Measurements from ENCODE around the gene DGKI.

DGKI gene

GRCh38 chr7:137417464-137417863, 429.3 kb downstream of the DGKI start:
- DNase-seq (ENCODE audit: low read depth in 2 of 2), result no peak

GRCh38 chr7:137413901-137414300, 432.9 kb downstream of the DGKI start:
- DNase-seq (ENCODE audit: low read depth in 2 of 2), result no peak

GRCh38 chr7:137411446-137411845, 435.3 kb downstream of the DGKI start:
- no peak for DNase-seq (ENCODE audit: low read depth in 2 of 2)

GRCh38 chr7:137408126-137408525, 438.6 kb downstream of the DGKI start:
- no peak for DNase-seq (ENCODE audit: low read depth in 2 of 2)

GRCh38 chr7:137407078-137407477, 439.7 kb downstream of the DGKI start:
- no peak for DNase-seq (ENCODE audit: low read depth in 2 of 2)

GRCh38 chr7:137404660-137405317, 442.0 kb downstream of the DGKI start:
- DNase-seq (ENCODE audit: low read depth in 2 of 2), result no peak

GRCh38 chr7:137403353-137403695, 443.4 kb downstream of the DGKI start:
- DNase-seq (ENCODE audit: low read depth in 2 of 2), result no peak

- no peak for DNase-seq (ENCODE audit: low read depth in 2 of 2)
These were observed 444.0 kb downstream of the DGKI start for GRCh38 chr7:137402536-137403352.

- DNase-seq (ENCODE audit: low read depth in 2 of 2), result no peak
These were observed 446.6 kb downstream of the DGKI start for GRCh38 chr7:137399827-137400823.

GRCh38 chr7:137396051-137396450, 450.7 kb downstream of the DGKI start:
- DNase-seq (ENCODE audit: low read depth in 2 of 2), result no peak

- no peak for DNase-seq (ENCODE audit: low read depth in 2 of 2)
These were observed 451.4 kb downstream of the DGKI start for GRCh38 chr7:137395420-137395819.

- DNase-seq (ENCODE audit: low read depth in 2 of 2), result no peak
These were observed 453.2 kb downstream of the DGKI start for GRCh38 chr7:137393570-137393969.

- DNase-seq (ENCODE audit: low read depth in 2 of 2), result no peak
These were observed 456.7 kb downstream of the DGKI start for GRCh38 chr7:137390076-137390475.

GRCh38 chr7:137388916-137389315, 457.9 kb downstream of the DGKI start:
- DNase-seq (ENCODE audit: low read depth in 2 of 2), result no peak

GRCh38 chr7:137386966-137387365, 459.8 kb downstream of the DGKI start:
- no peak for DNase-seq (ENCODE audit: low read depth in 2 of 2)

GRCh38 chr7:137381045-137381444, 465.7 kb downstream of the DGKI start:
- DNase-seq (ENCODE audit: low read depth in 2 of 2), result no peak

- no peak for DNase-seq (ENCODE audit: low read depth in 2 of 2)
These were observed 473.3 kb downstream of the DGKI start for GRCh38 chr7:137373507-137373906.

GRCh38 chr7:137371616-137372015, 475.2 kb downstream of the DGKI start:
- DNase-seq (ENCODE audit: low read depth in 2 of 2), result no peak

- DNase-seq (ENCODE audit: low read depth in 2 of 2), result no peak
These were observed 479.8 kb downstream of the DGKI start for GRCh38 chr7:137366995-137367394.

GRCh38 chr7:137363683-137364082, 483.1 kb downstream of the DGKI start:
- no peak for DNase-seq (ENCODE audit: low read depth in 2 of 2)

- no peak for DNase-seq (ENCODE audit: low read depth in 2 of 2)
These were observed 486.6 kb downstream of the DGKI start for GRCh38 chr7:137360087-137360679.

GRCh38 chr7:137354961-137355360, 491.8 kb downstream of the DGKI start:
- no peak for DNase-seq (ENCODE audit: low read depth in 2 of 2)

Measured in stimulated activated CD4-positive, alpha-beta T cell treated with anti-CD3 and anti-CD28 coated beads, Interleukin-12 subunit alpha, Interleukin-12 subunit beta, amount 100 ng/mL, for 24 hours (primary cell).